Lung (tissue), 12 donors: ENCODE data around the gene TLE7. TPM values are rescaled to one million over a fixed set of nuclear protein-coding genes. Genes with fewer than 3 reads are reported as not detected.

Experiments
- ATAC-seq: fragments of 200-7000 bp; cut with Tn5 transposase; one replicate; pipeline ENCODE4 v1.9.1; 2020; ENCODE audit warnings: moderate number of reproducible peaks; ENCODE audit not compliant: insufficient read depth, low FRiP score
- DNase-seq, 3 donors: peaks; one replicate each; pipeline ENCODE4 v3.0.0-alpha.2; 2013 to 2017
- H3K27ac ChIP-seq, 2 donors: one replicate each; pipeline ENCODE4 v1.5.1; 2013; ENCODE audit warnings: mild to moderate bottlenecking in 2 of 2, moderate library complexity in 2 of 2, control low read depth in 1 of 2, inconsistent platforms in 1 of 2, low read depth in 1 of 2, low read length in 1 of 2
- H3K27me3 ChIP-seq, 3 donors: one replicate each; pipeline ENCODE4 v1.5.1; 2013; ENCODE audit warnings: low read length in 2 of 3; ENCODE audit not compliant: control insufficient read depth in 3 of 3, insufficient read depth in 3 of 3
- H3K36me3 ChIP-seq, 4 donors: one replicate each; pipeline ENCODE4 v1.5.1; 2013; ENCODE audit warnings: low read length in 4 of 4, mild to moderate bottlenecking in 1 of 4, moderate library complexity in 1 of 4; ENCODE audit not compliant: control insufficient read depth in 4 of 4, insufficient read depth in 4 of 4
- H3K4me1 ChIP-seq, 5 donors: one replicate each; pipeline ENCODE4 v1.5.1; 2013; ENCODE audit warnings: low read length in 5 of 5, mild to moderate bottlenecking in 2 of 5, moderate library complexity in 1 of 5; ENCODE audit not compliant: control insufficient read depth in 5 of 5, insufficient read depth in 5 of 5
- H3K4me3 ChIP-seq: one replicate; pipeline ENCODE4 v1.5.1; 2013; ENCODE audit warnings: mild to moderate bottlenecking, control low read depth, moderate library complexity
- H3K9ac ChIP-seq, 2 donors: one replicate each; pipeline ENCODE4 v1.5.1; 2013; ENCODE audit warnings: low read length in 2 of 2, control low read depth in 1 of 2; ENCODE audit not compliant: insufficient read depth in 1 of 2
- H3K9me3 ChIP-seq, 4 donors: one replicate each; pipeline ENCODE4 v1.5.1; 2013; ENCODE audit warnings: low read length in 3 of 4, mild to moderate bottlenecking in 1 of 4, moderate library complexity in 1 of 4; ENCODE audit not compliant: control insufficient read depth in 4 of 4, insufficient read depth in 3 of 4
- CTCF ChIP-seq: IDR thresholded peaks from 2 replicates; pipeline ENCODE4 v1.5.1; 2012; ENCODE audit warnings: mild to moderate bottlenecking; ENCODE audit errors: control extremely low read depth, extremely low read depth
- WGBS, 2 donors: extraction: QIAGEN DNeasy Blood & Tissue Kit; methylation state at CpG; one replicate each; pipeline ENCODE4 v1.1.7; 2013; 5-methylcytosine and 5-hydroxymethylcytosine counted together
- polyA plus RNA-seq, 2 donors: library from polyadenylated mRNA; stranded (reverse); fragments of 200-250 nt; gene quantifications; one replicate each; pipeline ENCODE4 v1.2.1, GENCODE V29; 2013
- total RNA-seq, 2 donors: library from RNA; depleted of rRNA in 1 of 2; stranded (reverse); fragments of >200 nt in 1 of 2; gene quantifications; one replicate each; pipeline ENCODE4 v1.2.1, GENCODE V29; 2014 to 2021
- donor health status: control.
- donor health status: control.
- donor health status: Bipolar disorder and iron deficiency.
- donor health status: healthy.
- donor health status: DM: yes; HTN: yes; CAD: no.

Gene TLE7
- total and polyA plus RNA-seq, 4 donors: not detected

GRCh38 chr16:71461686-71462648 is 20.1 kb upstream of the TLE7 start, which contains the start of gene ZNF23:
TSS of gene ZNF23 (minus strand) at chr16:71462247. CDS start at chr16:71456796, 5,451 bp downstream.
- Histone ChIP-seq H3K27me3 (no peaks in the 10 kb centered on the region), H3K4me3 (peak within 1 kb of the TSS; percentile 98), H3K9me3 (no peaks in the 10 kb centered on the region), H3K36me3 (peaks cover 0 to 5% (median 0%) of the 10 kb centered on the region in 4 donors), H3K4me1 (peaks cover 0 to 15% (median 5%) of the 10 kb centered on the region in 5 donors), H3K27ac (peak within 1 kb of the TSS; percentile 80 to 97), H3K9ac (peak within 1 kb of the TSS; percentile 93 to 98)
- peak; percentile 100 for ATAC-seq
- peak; percentile 79 to 87 (median 86) for DNase-seq
- 1% methylated on average over 50 to 52 of the region's 52 CpGs for WGBS, 2 donors
- no peak for TF ChIP-seq CTCF

DNA sequence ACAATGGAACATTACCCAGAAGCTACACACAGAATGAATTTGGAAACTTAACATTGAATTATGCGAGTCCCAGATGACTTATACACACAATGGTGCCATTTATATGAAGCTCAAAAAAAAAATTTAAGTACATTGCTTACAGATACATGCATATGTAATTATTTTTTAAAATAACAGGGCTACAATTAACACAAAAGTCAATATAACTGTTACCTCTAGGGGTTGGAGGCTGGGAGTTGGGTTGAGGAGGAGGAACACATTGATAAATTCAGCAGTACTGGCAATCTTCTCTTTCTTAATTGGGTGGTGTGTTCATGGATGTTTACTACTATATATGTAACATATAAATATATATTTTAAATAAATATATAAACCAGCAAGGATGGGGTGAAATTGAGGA is 19.1 kb upstream of the TLE7 start:
- 96 to 97% methylated on average over 1 of the region's 1 CpG for WGBS, 2 donors
- H3K27ac ChIP-seq: no peak overlapping the region
- ATAC-seq (no peak), DNase-seq (no peak)
- peaks cover 0 to 2% (median 0%) of the 10 kb centered on the region in 4 donors for H3K9me3 ChIP-seq
- no peak overlapping the region for H3K9ac ChIP-seq
- TF ChIP-seq CTCF: no peak
- no peaks in the 10 kb centered on the region for H3K27me3 ChIP-seq
- H3K36me3 ChIP-seq: peaks cover 1 to 10% (median 4%) of the 10 kb centered on the region in 4 donors
- peaks cover 0 to 15% (median 5%) of the 10 kb centered on the region in 5 donors for H3K4me1 ChIP-seq
- no peak overlapping the region for H3K4me3 ChIP-seq

DNA sequence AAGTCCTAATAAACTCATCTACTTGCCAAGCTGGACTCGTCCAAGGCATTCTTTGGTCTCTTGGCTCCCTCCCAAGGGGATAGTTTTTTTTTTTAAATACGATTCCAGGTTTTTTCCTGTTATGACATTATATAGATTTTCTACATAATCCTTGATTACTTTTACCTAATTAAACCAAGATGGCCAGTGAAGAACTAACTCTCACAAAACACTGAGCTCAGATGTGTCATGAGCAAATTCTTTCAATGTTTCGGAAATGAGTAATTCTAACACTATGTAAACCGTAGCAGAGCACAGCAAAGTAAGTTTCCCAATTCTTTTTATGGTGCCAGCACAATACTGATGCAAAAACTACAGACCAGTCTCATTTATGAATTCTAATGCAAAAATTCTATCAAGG is 18.4 kb upstream of the TLE7 start:
- no peak overlapping the region for H3K27ac ChIP-seq
- H3K4me3 ChIP-seq: no peak overlapping the region
- DNase-seq (no peak), ATAC-seq (no peak)
- peaks cover 0 to 15% (median 5%) of the 10 kb centered on the region in 5 donors for H3K4me1 ChIP-seq
- H3K36me3 ChIP-seq: peaks cover 2 to 16% (median 10%) of the 10 kb centered on the region in 4 donors
- TF ChIP-seq CTCF: no peak
- H3K9ac ChIP-seq: no peak overlapping the region
- 73 to 76% methylated on average over 4 of the region's 4 CpGs for WGBS, 2 donors
- H3K27me3 ChIP-seq: no peaks in the 10 kb centered on the region
- peaks cover 0 to 2% (median 0%) of the 10 kb centered on the region in 4 donors for H3K9me3 ChIP-seq
